Mucosa of rectum (tissue), 2 donors: ENCODE results near the gene CELA1.

Experiments used
- H3K27ac ChIP-seq, 2 donors: one replicate each; pipeline ENCODE4 v1.7.0; 2013; ENCODE audit warnings: inconsistent platforms in 2 of 2, low read depth in 2 of 2, low read length in 2 of 2
- H3K27me3 ChIP-seq, 2 donors: one replicate each; pipeline ENCODE4 v1.7.0; 2013; ENCODE audit warnings: low read length in 2 of 2; ENCODE audit not compliant: control insufficient read depth in 2 of 2, insufficient read depth in 2 of 2
- H3K36me3 ChIP-seq, 2 donors: one replicate each; pipeline ENCODE4 v1.7.0; 2013; ENCODE audit warnings: low read length in 2 of 2; ENCODE audit not compliant: control insufficient read depth in 2 of 2, insufficient read depth in 2 of 2
- H3K4me1 ChIP-seq, 2 donors: one replicate each; pipeline ENCODE4 v1.7.0; 2013; ENCODE audit warnings: low read length in 2 of 2, mild to moderate bottlenecking in 1 of 2; ENCODE audit not compliant: control insufficient read depth in 2 of 2, insufficient read depth in 2 of 2
- H3K4me3 ChIP-seq, 2 donors: one replicate each; pipeline ENCODE4 v1.7.0; 2013; ENCODE audit warnings: low read length in 2 of 2
- H3K9ac ChIP-seq, 2 donors: one replicate each; pipeline ENCODE4 v1.7.0; 2013; ENCODE audit warnings: low read length in 2 of 2, low read depth in 1 of 2, mild to moderate bottlenecking in 1 of 2
- H3K9me3 ChIP-seq, 2 donors: one replicate each; pipeline ENCODE4 v1.7.0; 2013; ENCODE audit warnings: low read length in 2 of 2; ENCODE audit not compliant: control insufficient read depth in 2 of 2
- donor health status: healthy.
- donor health status: Normal muscosa, but diverticular disease.

Gene CELA1

GRCh38 chr12:51362747-51363342 is 16.4 kb upstream of the CELA1 start:
- no peaks in the 10 kb centered on the region for H3K9me3 ChIP-seq
- no peak overlapping the region for H3K9ac ChIP-seq
- no peak overlapping the region for H3K27ac ChIP-seq
- peaks cover 7 to 10% of the 10 kb centered on the region in 2 donors for H3K36me3 ChIP-seq
- H3K4me3 ChIP-seq, result no peak overlapping the region
- no peaks in the 10 kb centered on the region for H3K27me3 ChIP-seq
- no peaks in the 10 kb centered on the region for H3K4me1 ChIP-seq

GRCh38 chr12:51362307-51362706 is 15.8 kb upstream of the CELA1 start:
- no peaks in the 10 kb centered on the region for H3K4me1 ChIP-seq
- no peaks in the 10 kb centered on the region for H3K27me3 ChIP-seq
- no peak overlapping the region for H3K27ac ChIP-seq
- H3K9me3 ChIP-seq, result no peaks in the 10 kb centered on the region
- H3K9ac ChIP-seq, result no peak overlapping the region
- H3K36me3 ChIP-seq, result peaks cover 7 to 14% of the 10 kb centered on the region in 2 donors
- no peak overlapping the region for H3K4me3 ChIP-seq

GRCh38 chr12:51361161-51362016 is 14.9 kb upstream of the CELA1 start:
- no peaks in the 10 kb centered on the region for H3K27me3 ChIP-seq
- H3K36me3 ChIP-seq, result peaks cover 7 to 15% of the 10 kb centered on the region in 2 donors
- no peaks in the 10 kb centered on the region for H3K9me3 ChIP-seq
- no peak overlapping the region for H3K4me3 ChIP-seq
- H3K9ac ChIP-seq, result no peak overlapping the region
- H3K27ac ChIP-seq, result no peak overlapping the region
- H3K4me1 ChIP-seq, result no peaks in the 10 kb centered on the region

- Histone ChIP-seq H3K27ac (no peak overlapping the region), H3K9me3 (no peaks in the 10 kb centered on the region), H3K4me1 (no peaks in the 10 kb centered on the region), H3K9ac (no peak overlapping the region), H3K27me3 (no peaks in the 10 kb centered on the region), H3K36me3 (peaks cover 10 to 15% of the 10 kb centered on the region in 2 donors), H3K4me3 (no peak overlapping the region)
Observed at GRCh38 chr12:51360315-51360714, 13.8 kb upstream of the CELA1 start.

GRCh38 chr12:51359851-51360250 is 13.4 kb upstream of the CELA1 start:
- no peaks in the 10 kb centered on the region for H3K4me1 ChIP-seq
- no peaks in the 10 kb centered on the region for H3K9me3 ChIP-seq
- no peak overlapping the region for H3K4me3 ChIP-seq
- H3K36me3 ChIP-seq, result peaks cover 10 to 15% of the 10 kb centered on the region in 2 donors
- H3K9ac ChIP-seq, result no peak overlapping the region
- H3K27ac ChIP-seq, result no peak overlapping the region
- H3K27me3 ChIP-seq, result no peaks in the 10 kb centered on the region

- Histone ChIP-seq H3K36me3 (peaks cover 10 to 11% of the 10 kb centered on the region in 2 donors), H3K9ac (no peak overlapping the region), H3K4me1 (no peaks in the 10 kb centered on the region), H3K27ac (no peak overlapping the region), H3K9me3 (no peaks in the 10 kb centered on the region), H3K27me3 (no peaks in the 10 kb centered on the region), H3K4me3 (no peak overlapping the region)
Observed at GRCh38 chr12:51358496-51358895, 12.0 kb upstream of the CELA1 start.

- H3K27ac ChIP-seq, result no peak overlapping the region
- H3K4me1 ChIP-seq, result no peaks in the 10 kb centered on the region
- peaks cover 10% of the 10 kb centered on the region in 2 donors for H3K36me3 ChIP-seq
- no peaks in the 10 kb centered on the region for H3K27me3 ChIP-seq
- H3K4me3 ChIP-seq, result no peak overlapping the region
- no peaks in the 10 kb centered on the region for H3K9me3 ChIP-seq
- no peak overlapping the region for H3K9ac ChIP-seq
Observed at GRCh38 chr12:51357374-51358047, 11.0 kb upstream of the CELA1 start.

DNA sequence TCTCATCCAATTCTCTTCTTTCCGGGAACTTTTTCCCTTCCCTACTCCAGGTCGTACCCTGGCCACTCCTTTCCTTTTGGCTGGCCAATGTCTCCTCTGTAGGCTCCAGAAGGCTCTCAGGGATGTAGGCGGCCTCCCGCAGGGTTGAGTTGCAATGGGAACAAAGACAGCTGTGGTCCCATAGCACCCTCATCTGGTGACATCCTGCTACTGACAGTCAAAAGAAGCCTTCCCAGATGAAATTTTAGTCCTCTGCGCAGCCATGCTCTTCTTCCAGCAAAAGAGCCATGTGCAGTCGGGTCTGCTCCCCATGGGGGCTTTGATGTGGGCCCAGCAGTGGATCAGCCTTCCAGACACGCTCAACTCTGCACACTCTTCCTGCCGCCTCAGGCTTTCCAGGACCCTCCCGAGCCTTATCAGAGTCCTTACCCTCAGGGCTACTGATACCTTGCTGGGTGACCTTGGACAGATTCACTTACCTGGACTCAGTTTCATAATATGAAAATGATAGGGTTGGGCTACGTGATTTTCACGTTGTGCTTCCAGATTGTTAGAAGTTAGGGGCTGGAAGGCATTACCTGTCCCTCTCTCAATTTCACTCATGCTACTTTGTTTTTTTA is 5.5 kb upstream of the CELA1 start:
- Histone ChIP-seq H3K4me1 (no peaks in the 10 kb centered on the region), H3K9ac (no peak overlapping the region), H3K4me3 (no peak overlapping the region), H3K27me3 (no peaks in the 10 kb centered on the region), H3K9me3 (no peaks in the 10 kb centered on the region), H3K27ac (no peak overlapping the region), H3K36me3 (peaks cover 3% of the 10 kb centered on the region in 2 donors)

- H3K4me1 ChIP-seq, result no peaks in the 10 kb centered on the region
- no peaks in the 10 kb centered on the region for H3K36me3 ChIP-seq
- no peak overlapping the region for H3K27ac ChIP-seq
- no peak overlapping the region for H3K4me3 ChIP-seq
- H3K9me3 ChIP-seq, result no peaks in the 10 kb centered on the region
- H3K27me3 ChIP-seq, result no peaks in the 10 kb centered on the region
- H3K9ac ChIP-seq, result no peak overlapping the region
Observed at GRCh38 chr12:51349026-51349425, 2.5 kb upstream of the CELA1 start.

GRCh38 chr12:51348116-51348515 is 1.6 kb upstream of the CELA1 start:
- H3K9ac ChIP-seq, result no peak overlapping the region
- no peak overlapping the region for H3K27ac ChIP-seq
- no peaks in the 10 kb centered on the region for H3K4me1 ChIP-seq
- H3K9me3 ChIP-seq, result no peaks in the 10 kb centered on the region
- H3K27me3 ChIP-seq, result no peaks in the 10 kb centered on the region
- no peak overlapping the region for H3K4me3 ChIP-seq
- H3K36me3 ChIP-seq, result no peaks in the 10 kb centered on the region
